Activated CD4-positive, alpha-beta memory T cell treated with anti-CD3 and anti-CD28 coated beads for 36 hours (primary cell): Measurements from ENCODE around the gene DLG1. TPM values are rescaled to one million over a fixed set of nuclear protein-coding genes. Genes with fewer than 3 reads are reported as not detected.
"Not testable (repeated sequence)": the region's sequence is repeated elsewhere in the genome, so short reads cannot be mapped to it uniquely, and the experiment has no call there.

Experiments
- CTCF ChIA-PET: fragments of 350-600 bp; sonication (Branson Sonifier 250); formaldehyde crosslinking; loops from one replicate; lab custom pipeline; 2021; ENCODE audit warnings: antibody characterized with exemption, inconsistent platforms; lab: Charles Lee
- POLR2A ChIA-PET: fragments of 350-600 bp; sonication (Branson Sonifier 250); formaldehyde crosslinking; loops from one replicate; lab custom pipeline; 2021; ENCODE audit warnings: antibody characterized with exemption; lab: Charles Lee
- DNase-seq: peaks from one replicate; pipeline ENCODE4 v3.0.0-alpha.2; 2020
- H3K27ac Mint-ChIP-seq: one replicate; pipeline ENCODE4 v1.8.0; 2021; ENCODE audit warnings: mixed read lengths
- H3K27me3 Mint-ChIP-seq: one replicate; pipeline ENCODE4 v1.8.0; 2021; ENCODE audit warnings: mixed read lengths
- H3K36me3 Mint-ChIP-seq: one replicate; pipeline ENCODE4 v1.8.0; 2021; ENCODE audit warnings: mixed read lengths
- H3K4me1 Mint-ChIP-seq: one replicate; pipeline ENCODE4 v1.8.0; 2021; ENCODE audit warnings: low read depth, mixed read lengths
- H3K4me3 Mint-ChIP-seq: one replicate; pipeline ENCODE4 v1.8.0; 2021; ENCODE audit warnings: mild to moderate bottlenecking, mixed read lengths
- H3K9me3 Mint-ChIP-seq: one replicate; pipeline ENCODE4 v1.8.0; 2021; ENCODE audit warnings: mixed read lengths
- intact Hi-C: fragments of 100-400 bp; cut with micrococcal nuclease; formaldehyde crosslinking; loops from one replicate; pipeline ENCODE4 v1.15.1; 2023
- total RNA-seq, 2 experiments: library from RNA; stranded (reverse); gene quantifications; one replicate each; pipeline ENCODE4 v1.2.3, GENCODE V29; 2021

DLG1 gene
- total RNA-seq, 2 experiments from 2014 or later, result 52.6 to 53.3 TPM

- Mint-ChIP-seq H3K9me3 (no peaks in the 10 kb centered on the region), H3K27me3 (no peaks in the 10 kb centered on the region), H3K4me3 (no peak overlapping the region), H3K36me3 (peaks cover 16% of the 10 kb centered on the region), H3K27ac (no peak overlapping the region), H3K4me1 (no peaks in the 10 kb centered on the region)
- intact Hi-C loops, result no loop called here
- no peak for DNase-seq
- CTCF ChIA-PET, result no interaction called here
- POLR2A ChIA-PET, result no interaction called here
These were observed 193.7 kb downstream of the DLG1 start for GRCh38 chr3:197104738-197105137.

GRCh38 chr3:197103766-197104165 lies 194.6 kb downstream of the DLG1 start:
- DNase-seq, result no peak
- H3K4me1 Mint-ChIP-seq, result no peaks in the 10 kb centered on the region
- H3K27me3 Mint-ChIP-seq, result no peaks in the 10 kb centered on the region
- intact Hi-C loops, result no loop called here
- CTCF ChIA-PET, result no interaction called here
- POLR2A ChIA-PET, result no interaction called here
- H3K9me3 Mint-ChIP-seq, result no peaks in the 10 kb centered on the region
- no peak overlapping the region for H3K27ac Mint-ChIP-seq
- no peak overlapping the region for H3K4me3 Mint-ChIP-seq
- H3K36me3 Mint-ChIP-seq, result peaks cover 12% of the 10 kb centered on the region

- CTCF ChIA-PET, result no interaction called here
- no peak overlapping the region for H3K27ac Mint-ChIP-seq
- POLR2A ChIA-PET, result no interaction called here
- no peak overlapping the region for H3K4me3 Mint-ChIP-seq
- DNase-seq, result no peak
- intact Hi-C loops, result no loop called here
- peaks cover under 1% of the 10 kb centered on the region for H3K4me1 Mint-ChIP-seq
- peaks cover 5% of the 10 kb centered on the region for H3K36me3 Mint-ChIP-seq
- H3K27me3 Mint-ChIP-seq, result no peaks in the 10 kb centered on the region
- no peaks in the 10 kb centered on the region for H3K9me3 Mint-ChIP-seq
These were observed 204.5 kb downstream of the DLG1 start for GRCh38 chr3:197093871-197094270.

- intact Hi-C loops, result no loop called here
- DNase-seq, result no peak
- Mint-ChIP-seq H3K4me1 (peaks cover 22% of the 10 kb centered on the region), H3K36me3 (peaks cover 8% of the 10 kb centered on the region), H3K27ac (no peak overlapping the region), H3K27me3 (no peaks in the 10 kb centered on the region), H3K9me3 (no peaks in the 10 kb centered on the region), H3K4me3 (no peak overlapping the region)
- ChIA-PET CTCF (interaction anchor here (0.7 kb wide), 1 partner anchor 51 kb away, joined by 3 read pairs; no protein-coding TSS in a partner anchor), POLR2A (no interaction called here)
These were observed 210.0 kb downstream of the DLG1 start for GRCh38 chr3:197088370-197088769.

DNA sequence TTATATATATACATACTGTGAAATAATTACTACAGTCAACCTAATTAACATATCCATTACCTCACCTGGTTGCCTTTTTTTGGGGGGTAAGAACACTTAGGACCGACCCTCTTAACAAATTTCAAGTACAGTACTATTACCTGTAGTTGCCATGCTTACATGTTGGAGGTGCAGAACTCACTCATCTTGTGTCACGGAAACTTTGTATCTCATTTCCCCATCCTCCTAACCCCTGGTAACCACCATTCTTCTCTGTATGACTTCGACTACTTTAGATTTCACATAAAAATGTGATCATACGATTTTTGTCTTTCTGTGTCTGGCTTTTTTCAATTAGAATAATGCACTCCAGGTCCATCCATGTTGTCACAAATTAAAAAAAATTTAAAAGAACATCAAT lies 213.3 kb downstream of the DLG1 start:
- no peak overlapping the region for H3K4me3 Mint-ChIP-seq
- peaks cover 10% of the 10 kb centered on the region for H3K36me3 Mint-ChIP-seq
- H3K27ac Mint-ChIP-seq, result peak overlapping the region; percentile 28
- intact Hi-C loops, result no loop called here
- no peaks in the 10 kb centered on the region for H3K27me3 Mint-ChIP-seq
- POLR2A ChIA-PET, result no interaction called here
- CTCF ChIA-PET, result no interaction called here
- peaks cover 24% of the 10 kb centered on the region for H3K4me1 Mint-ChIP-seq
- DNase-seq, result no peak
- H3K9me3 Mint-ChIP-seq, result no peaks in the 10 kb centered on the region

- H3K27ac Mint-ChIP-seq, result no peak overlapping the region
- ChIA-PET CTCF (interaction anchor here (0.5 kb wide), 1 partner anchor 42 kb away, joined by 3 read pairs; no protein-coding TSS in a partner anchor), POLR2A (no interaction called here)
- peaks cover 20% of the 10 kb centered on the region for H3K4me1 Mint-ChIP-seq
- intact Hi-C loops, result no loop called here
- H3K36me3 Mint-ChIP-seq, result peaks cover 9% of the 10 kb centered on the region
- peak; percentile 61 for DNase-seq
- no peaks in the 10 kb centered on the region for H3K27me3 Mint-ChIP-seq
- no peak overlapping the region for H3K4me3 Mint-ChIP-seq
- H3K9me3 Mint-ChIP-seq, result no peaks in the 10 kb centered on the region
These were observed 214.9 kb downstream of the DLG1 start for GRCh38 chr3:197083486-197083885.

DNA sequence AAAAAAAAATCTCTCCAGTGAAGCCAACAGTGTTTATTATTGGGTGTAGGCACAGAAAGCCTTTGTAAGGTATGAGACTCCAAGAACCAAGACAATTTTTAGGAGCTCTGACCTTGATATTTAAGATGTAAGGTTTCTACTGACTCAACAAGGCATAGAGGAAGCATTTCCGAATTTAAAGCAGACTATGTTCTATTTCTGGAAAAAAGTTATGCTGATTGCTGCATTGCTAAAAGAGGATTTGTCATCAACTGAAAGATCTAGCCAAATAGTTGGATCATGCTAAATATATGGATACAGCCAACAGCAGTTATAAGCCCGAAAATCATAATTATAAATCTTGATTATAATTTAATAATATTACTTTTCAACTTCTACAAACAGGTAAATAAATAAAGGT lies 215.5 kb downstream of the DLG1 start:
- no peaks in the 10 kb centered on the region for H3K9me3 Mint-ChIP-seq
- no peaks in the 10 kb centered on the region for H3K27me3 Mint-ChIP-seq
- ChIA-PET CTCF (no interaction called here), POLR2A (no interaction called here)
- H3K4me3 Mint-ChIP-seq, result no peak overlapping the region
- intact Hi-C loops, result no loop called here
- H3K27ac Mint-ChIP-seq, result no peak overlapping the region
- peaks cover 15% of the 10 kb centered on the region for H3K4me1 Mint-ChIP-seq
- DNase-seq, result no peak
- H3K36me3 Mint-ChIP-seq, result peaks cover 9% of the 10 kb centered on the region

DNA sequence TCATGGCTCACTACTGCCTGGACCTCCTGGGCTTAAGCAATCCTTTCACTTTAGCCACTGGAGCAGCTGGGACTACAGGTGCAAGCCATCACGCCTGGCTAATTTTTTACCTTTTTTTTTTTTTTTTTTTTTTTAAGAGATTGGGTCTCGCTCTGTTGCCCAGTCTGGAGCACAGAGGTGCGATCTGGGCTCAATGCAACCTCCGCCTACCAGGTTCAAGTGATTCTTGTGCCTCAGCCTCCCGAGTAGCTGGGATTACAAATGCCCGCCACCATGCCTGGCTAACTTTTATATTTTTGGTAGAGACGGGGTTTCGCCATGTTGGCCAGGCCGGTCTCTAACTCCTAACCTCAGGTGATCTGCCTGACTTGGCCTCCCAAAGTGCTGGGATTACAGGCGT lies 218.1 kb downstream of the DLG1 start:
- intact Hi-C loops, result no loop called here
- Mint-ChIP-seq H3K27ac (no peak overlapping the region), H3K4me3 (no peak overlapping the region), H3K9me3 (no peaks in the 10 kb centered on the region), H3K36me3 (peaks cover 12% of the 10 kb centered on the region), H3K4me1 (peaks cover 12% of the 10 kb centered on the region), H3K27me3 (no peaks in the 10 kb centered on the region)
- no peak for DNase-seq
- CTCF ChIA-PET, result interaction anchor here (1.7 kb wide), 1 partner anchor 106 kb away, joined by 5 read pairs; no protein-coding TSS in a partner anchor
- POLR2A ChIA-PET, result no interaction called here

DNA sequence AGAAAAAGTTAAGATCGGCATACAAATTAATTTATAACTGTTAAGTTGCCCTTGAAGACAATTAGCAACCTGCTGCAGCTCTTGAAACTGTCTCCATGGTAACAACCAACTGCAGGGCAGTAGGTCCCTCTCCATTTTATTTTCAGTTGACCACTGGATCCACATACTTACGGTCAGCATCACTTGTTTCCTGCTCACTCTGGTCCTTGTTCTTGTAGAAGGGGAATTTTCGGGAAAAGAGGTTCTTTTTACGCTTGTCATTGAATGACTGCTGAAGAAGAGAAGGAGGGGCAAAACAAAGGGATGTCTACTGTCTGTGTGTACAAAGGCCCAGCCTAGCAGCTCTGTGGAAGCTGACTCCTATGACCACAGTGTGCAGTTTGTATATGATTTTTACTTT lies 222.0 kb downstream of the DLG1 start:
- H3K4me3 Mint-ChIP-seq, result no peak overlapping the region
- no peaks in the 10 kb centered on the region for H3K27me3 Mint-ChIP-seq
- intact Hi-C loops, result no loop called here
- POLR2A ChIA-PET, result no interaction called here
- H3K27ac Mint-ChIP-seq, result no peak overlapping the region
- no peak for DNase-seq
- CTCF ChIA-PET, result interaction anchor here (0.8 kb wide), 1 partner anchor 15 kb away, joined by 3 read pairs; no protein-coding TSS in a partner anchor
- peaks cover 16% of the 10 kb centered on the region for H3K36me3 Mint-ChIP-seq
- no peaks in the 10 kb centered on the region for H3K4me1 Mint-ChIP-seq
- no peaks in the 10 kb centered on the region for H3K9me3 Mint-ChIP-seq

- POLR2A ChIA-PET, result no interaction called here
- intact Hi-C loops, result no loop called here
- H3K4me1 Mint-ChIP-seq, result no peaks in the 10 kb centered on the region
- no peaks in the 10 kb centered on the region for H3K27me3 Mint-ChIP-seq
- CTCF ChIA-PET, result interaction anchor here (0.6 kb wide), 1 partner anchor 384 kb away, joined by 4 read pairs; no protein-coding TSS in a partner anchor
- H3K9me3 Mint-ChIP-seq, result no peaks in the 10 kb centered on the region
- no peak overlapping the region for H3K4me3 Mint-ChIP-seq
- no peak for DNase-seq
- no peak overlapping the region for H3K27ac Mint-ChIP-seq
- H3K36me3 Mint-ChIP-seq, result peaks cover 6% of the 10 kb centered on the region
These were observed 230.3 kb downstream of the DLG1 start for GRCh38 chr3:197068077-197068476.

GRCh38 chr3:197064771-197065170 lies 233.6 kb downstream of the DLG1 start:
- Mint-ChIP-seq H3K4me3 (no peak overlapping the region), H3K36me3 (peaks cover 11% of the 10 kb centered on the region), H3K27me3 (no peaks in the 10 kb centered on the region), H3K27ac (no peak overlapping the region), H3K9me3 (no peaks in the 10 kb centered on the region), H3K4me1 (no peaks in the 10 kb centered on the region)
- ChIA-PET POLR2A (no interaction called here), CTCF (interaction anchor here (0.9 to 1.3 kb wide), 2 partner anchors 35 to 435 kb away, joined by 3 read pairs; partner anchors contain the start of gene MELTF)
- intact Hi-C loops, result no loop called here
- no peak for DNase-seq

- H3K9me3 Mint-ChIP-seq, result no peaks in the 10 kb centered on the region
- H3K36me3 Mint-ChIP-seq, result peaks cover 26% of the 10 kb centered on the region
- intact Hi-C loops, result no loop called here
- ChIA-PET POLR2A (no interaction called here), CTCF (no interaction called here)
- H3K27ac Mint-ChIP-seq, result no peak overlapping the region
- DNase-seq, result no peak
- H3K4me1 Mint-ChIP-seq, result no peaks in the 10 kb centered on the region
- H3K4me3 Mint-ChIP-seq, result no peak overlapping the region
- H3K27me3 Mint-ChIP-seq, result no peaks in the 10 kb centered on the region
These were observed 236.0 kb downstream of the DLG1 start for GRCh38 chr3:197062446-197062845.

GRCh38 chr3:197051637-197052036 lies 246.8 kb downstream of the DLG1 start:
- H3K27me3 Mint-ChIP-seq, H3K4me3 Mint-ChIP-seq, DNase-seq, H3K9me3 Mint-ChIP-seq, POLR2A ChIA-PET, CTCF ChIA-PET, intact Hi-C loops: not testable (repeated sequence)
- peak overlapping the region; percentile 69 for H3K27ac Mint-ChIP-seq
- H3K4me1 Mint-ChIP-seq, result peaks cover 17% of the 10 kb centered on the region
- peaks cover 13% of the 10 kb centered on the region for H3K36me3 Mint-ChIP-seq
